DND-41 (cell line): Measurements from ENCODE around the gene S100PBP.

Experiments
- CTCF ChIP-seq: IDR thresholded peaks from 2 replicates; pipeline ENCODE4 v1.5.1; 2012; ENCODE audit warnings: borderline replicate concordance, low read length, moderate library complexity, mild to moderate bottlenecking; ENCODE audit not compliant: poor library complexity, severe bottlenecking; ENCODE audit errors: extremely low read depth
- EZH2 ChIP-seq: IDR thresholded peaks from 3 replicates; pipeline ENCODE4 v1.6.1; 2012; ENCODE audit warnings: borderline replicate concordance, low read depth, mild to moderate bottlenecking, moderate library complexity, low read length, inconsistent platforms; ENCODE audit not compliant: severe bottlenecking

GRCh38 chr1:32878637-32879041 is 61.2 kb downstream of the S100PBP start:
- TF ChIP-seq CTCF (no peak), EZH2 (no peak)
